SK-N-SH treated with all-trans-retinoic acid at 6 μM for 48 hours (cell line): ENCODE data around the gene MMP24OS.

Source experiments
- ARNTL ChIP-seq: fragments of 450-650 bp; formaldehyde crosslinking; IDR thresholded peaks from 2 replicates; pipeline ENCODE4 v1.5.0; 2020; ENCODE audit warnings: low read depth, mild to moderate bottlenecking, moderate library complexity, borderline replicate concordance
- OSR1 ChIP-seq: fragments of 250-450 bp; sonication (Bioruptor Pico); IDR thresholded peaks from 2 replicates; pipeline ENCODE4 v1.8.0; 2022; ENCODE audit warnings: moderate library complexity, mild to moderate bottlenecking, inconsistent platforms
- PPARA ChIP-seq: fragments of 250-450 bp; sonication (Bioruptor Pico); IDR thresholded peaks from 2 replicates; pipeline ENCODE4 v1.5.0; 2020; ENCODE audit warnings: mild to moderate bottlenecking, borderline replicate concordance
- SNAI2 ChIP-seq: fragments of 250-450 bp; sonication (Bioruptor Pico); IDR thresholded peaks from 2 replicates; pipeline ENCODE4 v1.5.0; 2020; ENCODE audit warnings: mild to moderate bottlenecking, moderate library complexity
- TF ChIP-seq, protein P1 (sequence below): fragments of 250-450 bp; sonication (Bioruptor Pico); IDR thresholded peaks from 2 replicates; pipeline ENCODE4 v1.8.0; 2021; ENCODE audit warnings: low read depth, mild to moderate bottlenecking, moderate library complexity, borderline replicate concordance
- TF ChIP-seq, protein P2 (sequence below): fragments of 250-450 bp; sonication (Bioruptor Pico); IDR thresholded peaks from 2 replicates; pipeline ENCODE4 v1.8.0; 2020; ENCODE audit warnings: mild to moderate bottlenecking, moderate library complexity, borderline replicate concordance

DNA sequence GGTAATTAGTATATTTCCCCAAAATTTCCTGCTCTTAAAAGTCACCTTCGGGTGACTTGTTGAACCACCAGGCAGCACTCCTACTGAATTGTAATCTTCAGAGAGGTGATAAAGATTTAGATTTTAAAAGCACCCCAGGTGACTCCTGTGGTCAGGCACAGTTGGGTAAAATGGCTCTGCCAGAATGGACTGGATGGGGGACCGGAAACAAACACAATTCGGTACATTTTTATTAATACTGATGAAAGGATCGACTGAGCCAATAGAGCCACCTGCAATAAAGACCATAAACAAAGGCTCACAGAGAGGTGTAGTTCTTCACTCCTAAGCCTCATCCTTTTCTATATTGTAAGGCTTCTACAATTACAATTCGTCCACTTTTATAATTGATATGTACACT, 33.9 kb upstream of the MMP24OS start:
- TF ChIP-seq PPARA (CRISPR knock-in tag) (no peak), ARNTL (CRISPR knock-in tag) (no peak), OSR1 (no peak), SNAI2 (CRISPR knock-in tag) (no peak)
- TF ChIP-seq, protein P1, sequence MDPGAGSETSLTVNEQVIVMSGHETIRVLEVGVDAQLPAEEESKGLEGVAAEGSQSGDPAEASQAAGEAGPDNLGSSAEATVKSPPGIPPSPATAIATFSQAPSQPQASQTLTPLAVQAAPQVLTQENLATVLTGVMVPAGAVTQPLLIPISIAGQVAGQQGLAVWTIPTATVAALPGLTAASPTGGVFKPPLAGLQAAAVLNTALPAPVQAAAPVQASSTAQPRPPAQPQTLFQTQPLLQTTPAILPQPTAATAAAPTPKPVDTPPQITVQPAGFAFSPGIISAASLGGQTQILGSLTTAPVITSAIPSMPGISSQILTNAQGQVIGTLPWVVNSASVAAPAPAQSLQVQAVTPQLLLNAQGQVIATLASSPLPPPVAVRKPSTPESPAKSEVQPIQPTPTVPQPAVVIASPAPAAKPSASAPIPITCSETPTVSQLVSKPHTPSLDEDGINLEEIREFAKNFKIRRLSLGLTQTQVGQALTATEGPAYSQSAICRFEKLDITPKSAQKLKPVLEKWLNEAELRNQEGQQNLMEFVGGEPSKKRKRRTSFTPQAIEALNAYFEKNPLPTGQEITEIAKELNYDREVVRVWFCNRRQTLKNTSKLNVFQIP (CRISPR knock-in tag): no peak
- TF ChIP-seq, protein P2, sequence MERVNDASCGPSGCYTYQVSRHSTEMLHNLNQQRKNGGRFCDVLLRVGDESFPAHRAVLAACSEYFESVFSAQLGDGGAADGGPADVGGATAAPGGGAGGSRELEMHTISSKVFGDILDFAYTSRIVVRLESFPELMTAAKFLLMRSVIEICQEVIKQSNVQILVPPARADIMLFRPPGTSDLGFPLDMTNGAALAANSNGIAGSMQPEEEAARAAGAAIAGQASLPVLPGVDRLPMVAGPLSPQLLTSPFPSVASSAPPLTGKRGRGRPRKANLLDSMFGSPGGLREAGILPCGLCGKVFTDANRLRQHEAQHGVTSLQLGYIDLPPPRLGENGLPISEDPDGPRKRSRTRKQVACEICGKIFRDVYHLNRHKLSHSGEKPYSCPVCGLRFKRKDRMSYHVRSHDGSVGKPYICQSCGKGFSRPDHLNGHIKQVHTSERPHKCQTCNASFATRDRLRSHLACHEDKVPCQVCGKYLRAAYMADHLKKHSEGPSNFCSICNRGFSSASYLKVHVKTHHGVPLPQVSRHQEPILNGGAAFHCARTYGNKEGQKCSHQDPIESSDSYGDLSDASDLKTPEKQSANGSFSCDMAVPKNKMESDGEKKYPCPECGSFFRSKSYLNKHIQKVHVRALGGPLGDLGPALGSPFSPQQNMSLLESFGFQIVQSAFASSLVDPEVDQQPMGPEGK (CRISPR knock-in tag): no peak
